Right lobe of liver (tissue), 6 donors: Measurements from ENCODE around the gene PHYKPL. TPM values are rescaled to one million over a fixed set of nuclear protein-coding genes. Genes with fewer than 3 reads are reported as not detected.

Source experiments
- ATAC-seq, 4 donors: fragments of 200-7000 bp; cut with Tn5 transposase; one replicate each; pipeline ENCODE4 v1.9.1; 2020; ENCODE audit warnings: mild to moderate bottlenecking in 4 of 4, moderate library complexity in 4 of 4
- DNase-seq, 3 donors: peaks; one replicate each; pipeline ENCODE4 v3.0.0-alpha.2; 2020
- H3K27ac ChIP-seq, 3 donors: fragments of 200-600 bp; one replicate each; pipeline ENCODE4 v1.8.0; 2022
- H3K27me3 ChIP-seq, 2 donors: fragments of 200-600 bp; one replicate each; pipeline ENCODE4 v1.8.0; 2022
- H3K36me3 ChIP-seq, 4 donors: fragments of 200-600 bp; sonication (generic) in 1 of 4; one replicate each; pipeline versions ENCODE4 v1.5.1 to v1.8.0; 2017 to 2022; ENCODE audit warnings: control low read depth in 1 of 4
- H3K4me1 ChIP-seq, 4 donors: fragments of 200-600 bp; sonication (generic) in 1 of 4; one replicate each; pipeline versions ENCODE4 v1.5.1 to v1.8.0; 2017 to 2022; ENCODE audit warnings: control low read depth in 1 of 4
- H3K4me3 ChIP-seq, 3 donors: fragments of 200-600 bp; one replicate each; pipeline ENCODE4 v1.8.0; 2022
- H3K9me3 ChIP-seq, 4 donors: fragments of 200-600 bp; sonication (generic) in 1 of 4; one replicate each; pipeline versions ENCODE4 v1.5.1 to v1.8.0; 2017 to 2022; ENCODE audit warnings: control low read depth in 1 of 4
- CTCF ChIP-seq, 4 donors: fragments of 200-600 bp in 3 of 4; fragments of 450-650 bp in 1 of 4; IDR thresholded peaks; one replicate each; pipeline versions ENCODE4 v1.5.1 to v1.8.0; 2016 to 2022; ENCODE audit warnings: antibody characterized with exemption in 4 of 4, mild to moderate bottlenecking in 2 of 4
- POLR2A ChIP-seq: fragments of 450-650 bp; IDR thresholded peaks from one replicate; pipeline ENCODE4 v1.6.1; 2017; ENCODE audit warnings: antibody characterized with exemption, mild to moderate bottlenecking
- WGBS: methylation state at CpG from one replicate; pipeline ENCODE4 v1.1.6; 2018; ENCODE audit warnings: low coverage, low lambda C conversion rate; ENCODE audit not compliant: insufficient coverage; ENCODE audit errors: missing lambda C conversion rate; 5-methylcytosine and 5-hydroxymethylcytosine counted together
- intact Hi-C, 2 donors: fragments of 100-400 bp; cut with DNase I; formaldehyde crosslinking; loops; one replicate each; pipeline versions ENCODE4 v1.11.2 to v1.14.1; 2022
- total RNA-seq, 6 experiments: library from RNA; depleted of rRNA in 2 of 6; stranded (reverse); fragments of >200 nt in 2 of 6; fragmentation: NEBNext Ultra II Directional in 3 of 6; extraction: Animal tissue kit (Norgen Biotek cat#: 25700) in 3 of 6; gene quantifications; one replicate each; pipeline versions ENCODE4 v1.1.0 to v1.2.4, GENCODE V29; 2016 to 2023
- donor health status: DM: no; HTN: yes; CAD: no.
- donor health status: DM: no; HTN: no; CAD: no.
- donor health status: DM: no; HTN: no; CAD: no.
- donor health status: DM: no; HTN: yes; CAD: no.
- donor health status: DM: no; HTN: yes; CAD: no.

PHYKPL gene
- total RNA-seq, 6 experiments from 2014 or later: 64.3 to 133 (median 85.8) TPM

DNA sequence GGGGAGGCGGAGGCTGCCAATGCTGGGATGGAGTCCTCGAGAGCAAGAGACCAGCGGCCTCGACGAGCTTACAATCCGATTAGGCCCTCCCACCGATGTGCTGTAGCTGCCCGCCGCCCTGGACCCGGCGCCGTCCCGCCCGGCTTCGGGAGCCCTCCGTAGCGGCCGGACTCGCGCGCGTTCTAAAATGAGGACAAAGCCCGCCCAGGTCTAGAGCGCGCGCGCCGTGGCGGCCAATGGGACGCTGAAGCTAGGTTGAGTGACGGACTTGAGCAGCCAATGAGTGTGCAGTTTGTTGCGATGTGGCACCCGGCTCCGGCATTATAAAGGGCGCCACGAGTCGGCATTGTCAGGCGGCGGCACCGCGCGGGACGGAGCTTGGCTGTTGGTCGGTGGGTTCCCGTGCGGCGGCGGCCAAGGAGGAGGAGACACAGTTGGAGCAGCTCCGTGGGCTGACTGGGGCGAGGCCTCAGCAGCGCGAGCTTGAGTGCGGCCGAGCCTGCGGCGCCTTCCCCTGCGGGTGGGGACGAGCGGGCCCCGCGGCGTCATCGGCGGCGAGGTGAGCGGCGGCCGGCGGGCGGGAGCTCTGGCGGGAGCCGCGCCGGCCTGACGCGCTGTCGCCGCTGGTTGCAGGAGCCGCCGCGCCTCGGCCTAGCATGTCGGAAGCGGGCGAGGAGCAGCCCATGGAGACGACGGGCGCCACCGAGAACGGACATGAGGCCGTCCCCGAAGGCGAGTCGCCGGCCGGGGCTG lies 28.2 kb downstream of the PHYKPL start, which contains the start of gene HNRNPAB:
Gene HNRNPAB (plus strand): TSS at position 352 of the 753 bp plus-strand sequence. CDS start 305 bp downstream, at position 657.
- Histone ChIP-seq H3K36me3 (peaks cover 7 to 29% (median 20%) of the 10 kb centered on the region in 4 donors), H3K27me3 (no peaks in the 10 kb centered on the region), H3K9me3 (no peaks in the 10 kb centered on the region), H3K4me1 (peaks cover 0 to 32% (median 7%) of the 10 kb centered on the region in 4 donors), H3K4me3 (peak within 1 kb of the TSS; percentile 84 to 91 (median 91)), H3K27ac (peak within 1 kb of the TSS; percentile 53 to 91 (median 77))
- WGBS: 0% methylated on average over 4 of the region's 96 CpGs
- no peak for TF ChIP-seq CTCF (IDR thresholded peaks at IDR 0.05)
- TF ChIP-seq POLR2A: peak; percentile 100
- intact Hi-C loops: no loop called here
- peak; percentile 95 to 97 (median 95) for DNase-seq
- peak; percentile 78 to 92 (median 86) for ATAC-seq

DNA sequence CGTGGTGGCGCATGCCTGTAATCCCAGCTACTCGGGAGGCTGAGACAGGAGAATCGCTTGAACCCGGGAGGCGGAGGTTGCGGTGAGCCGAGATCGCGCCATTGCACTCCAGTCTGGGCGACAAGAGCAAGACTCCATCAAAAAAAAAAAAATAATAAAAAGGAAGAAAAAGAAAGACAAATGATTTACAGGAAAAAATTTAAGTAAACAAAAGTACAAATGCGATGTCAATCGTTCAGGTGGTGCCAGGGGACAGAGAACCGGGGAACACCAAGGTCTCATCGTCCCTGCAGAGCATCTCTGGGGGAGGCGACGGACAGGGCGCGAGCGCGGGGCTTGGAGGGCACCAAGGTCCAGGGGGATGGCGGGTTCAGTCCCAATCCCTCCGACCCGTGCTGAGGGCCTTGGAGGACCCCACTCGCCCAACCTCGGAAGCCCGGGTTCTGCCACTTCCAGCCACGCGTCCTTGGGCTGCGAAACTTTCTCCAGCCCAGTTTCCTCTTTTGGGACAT lies 28.9 kb downstream of the PHYKPL start:
- no peak for DNase-seq
- Histone ChIP-seq H3K27ac (no peak overlapping the region), H3K4me1 (peaks cover 0 to 32% (median 7%) of the 10 kb centered on the region in 4 donors), H3K9me3 (no peaks in the 10 kb centered on the region), H3K27me3 (no peaks in the 10 kb centered on the region), H3K4me3 (peak overlapping the region; percentile 84 to 91 (median 91)), H3K36me3 (peaks cover 7 to 22% (median 17%) of the 10 kb centered on the region in 4 donors)
- intact Hi-C loops: no loop called here
- TF ChIP-seq POLR2A (no peak), CTCF (IDR thresholded peaks at IDR 0.05) (no peak)
- peak in 3 of 4 donors; percentile 0 to 1 (median 1) for ATAC-seq
- under 1% methylated on average over 18 of the region's 30 CpGs for WGBS

DNA sequence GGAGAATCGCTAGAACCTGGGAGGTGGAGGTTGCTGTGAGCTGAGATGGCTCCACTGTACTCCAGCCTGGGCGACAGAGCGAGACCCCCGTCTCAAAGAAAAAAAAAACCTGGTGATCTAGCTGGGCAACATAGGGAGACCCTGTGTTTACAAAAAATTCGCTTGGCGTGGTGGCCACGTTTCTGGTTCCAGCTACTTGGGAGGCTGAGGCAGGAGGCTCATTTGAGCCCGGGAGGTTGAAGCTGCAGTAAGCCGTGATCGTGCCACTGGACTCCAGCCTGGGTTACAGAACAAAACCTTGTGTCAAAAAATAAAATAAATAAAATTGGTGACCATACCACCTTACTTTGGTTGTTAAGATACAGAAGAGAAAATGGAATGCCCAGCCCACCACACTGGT lies 30.1 kb downstream of the PHYKPL start:
- Histone ChIP-seq H3K9me3 (no peaks in the 10 kb centered on the region), H3K4me3 (no peak overlapping the region), H3K36me3 (peaks cover 7 to 11% (median 9%) of the 10 kb centered on the region in 4 donors), H3K27me3 (no peaks in the 10 kb centered on the region), H3K27ac (no peak overlapping the region), H3K4me1 (peaks cover 0 to 23% (median 7%) of the 10 kb centered on the region in 4 donors)
- WGBS: 94% methylated on average over 6 of the region's 10 CpGs
- ATAC-seq (no peak), DNase-seq (no peak)
- intact Hi-C loops: no loop called here
- TF ChIP-seq CTCF (IDR thresholded peaks at IDR 0.05) (no peak), POLR2A (no peak)

GRCh38 chr5:178201927-178202235 lies 30.7 kb downstream of the PHYKPL start:
- no peaks in the 10 kb centered on the region for H3K9me3 ChIP-seq
- peaks cover 2 to 6% (median 4%) of the 10 kb centered on the region in 4 donors for H3K36me3 ChIP-seq
- WGBS: 54% methylated on average over 2 of the region's 2 CpGs
- peaks cover 0 to 16% (median 4%) of the 10 kb centered on the region in 4 donors for H3K4me1 ChIP-seq
- intact Hi-C loops: no loop called here
- H3K27me3 ChIP-seq: no peaks in the 10 kb centered on the region
- DNase-seq (peak in 1 of 3 donors; percentile 31), ATAC-seq (no peak)
- no peak overlapping the region for H3K4me3 ChIP-seq
- H3K27ac ChIP-seq: no peak overlapping the region
- no peak for TF ChIP-seq POLR2A
- TF ChIP-seq CTCF (IDR thresholded peaks at IDR 0.05): no peak
